Glomerular visceral epithelial cell (primary cell): ENCODE measurements around the gene PPP1R7.
"Not testable (repeated sequence)": the region's sequence is repeated elsewhere in the genome, so short reads cannot be mapped to it uniquely, and the experiment has no call there.

Source experiments
- DNase-seq: peaks from one replicate; pipeline ENCODE4 v3.0.0-alpha.2; 2016; ENCODE audit errors: extremely low spot score

Gene PPP1R7

GRCh38 chr2:241195506-241196130 lies 45.4 kb downstream of the PPP1R7 start:
- no peak for DNase-seq

- not testable (repeated sequence) for DNase-seq
Observed at GRCh38 chr2:241197246-241197645, 47.0 kb downstream of the PPP1R7 start.

- no peak for DNase-seq
Observed at GRCh38 chr2:241197947-241198346, 47.7 kb downstream of the PPP1R7 start.

GRCh38 chr2:241198381-241199279 lies 48.4 kb downstream of the PPP1R7 start:
- no peak for DNase-seq

- no peak for DNase-seq
Observed at GRCh38 chr2:241199286-241199685, 49.0 kb downstream of the PPP1R7 start.

GRCh38 chr2:241199897-241200821 lies 49.9 kb downstream of the PPP1R7 start:
- DNase-seq: no peak

GRCh38 chr2:241200822-241201395 lies 50.6 kb downstream of the PPP1R7 start:
- DNase-seq: no peak

GRCh38 chr2:241201445-241202267 lies 51.4 kb downstream of the PPP1R7 start:
- no peak for DNase-seq

GRCh38 chr2:241202268-241202585 lies 52.0 kb downstream of the PPP1R7 start:
- DNase-seq: no peak

- no peak for DNase-seq
Observed at GRCh38 chr2:241202681-241203080, 52.4 kb downstream of the PPP1R7 start.

- no peak for DNase-seq
Observed at GRCh38 chr2:241203218-241204009, 53.1 kb downstream of the PPP1R7 start.

GRCh38 chr2:241204010-241204384 lies 53.7 kb downstream of the PPP1R7 start:
- no peak for DNase-seq

GRCh38 chr2:241204490-241204889 lies 54.2 kb downstream of the PPP1R7 start:
- no peak for DNase-seq

GRCh38 chr2:241205086-241205485 lies 54.8 kb downstream of the PPP1R7 start:
- DNase-seq: no peak

GRCh38 chr2:241207151-241207550 lies 56.9 kb downstream of the PPP1R7 start:
- no peak for DNase-seq

GRCh38 chr2:241207641-241208040 lies 57.4 kb downstream of the PPP1R7 start:
- DNase-seq: no peak

GRCh38 chr2:241208058-241208457 lies 57.8 kb downstream of the PPP1R7 start:
- DNase-seq: no peak

GRCh38 chr2:241209271-241209670 lies 59.0 kb downstream of the PPP1R7 start:
- no peak for DNase-seq

GRCh38 chr2:241211276-241211675 lies 61.0 kb downstream of the PPP1R7 start:
- no peak for DNase-seq

- DNase-seq: no peak
Observed at GRCh38 chr2:241213041-241213440, 62.8 kb downstream of the PPP1R7 start.
